Activated CD8-positive, alpha-beta memory T cell treated with anti-CD3 and anti-CD28 coated beads for 48 hours (primary cell): ENCODE results near the gene ELP2.

Experiments
- DNase-seq, 3 experiments: peaks; one replicate each; pipeline ENCODE4 v3.0.0-alpha.2; 2020; ENCODE audit warnings: low read depth in 2 of 3, low spot score in 2 of 3

The ELP2 gene

DNA sequence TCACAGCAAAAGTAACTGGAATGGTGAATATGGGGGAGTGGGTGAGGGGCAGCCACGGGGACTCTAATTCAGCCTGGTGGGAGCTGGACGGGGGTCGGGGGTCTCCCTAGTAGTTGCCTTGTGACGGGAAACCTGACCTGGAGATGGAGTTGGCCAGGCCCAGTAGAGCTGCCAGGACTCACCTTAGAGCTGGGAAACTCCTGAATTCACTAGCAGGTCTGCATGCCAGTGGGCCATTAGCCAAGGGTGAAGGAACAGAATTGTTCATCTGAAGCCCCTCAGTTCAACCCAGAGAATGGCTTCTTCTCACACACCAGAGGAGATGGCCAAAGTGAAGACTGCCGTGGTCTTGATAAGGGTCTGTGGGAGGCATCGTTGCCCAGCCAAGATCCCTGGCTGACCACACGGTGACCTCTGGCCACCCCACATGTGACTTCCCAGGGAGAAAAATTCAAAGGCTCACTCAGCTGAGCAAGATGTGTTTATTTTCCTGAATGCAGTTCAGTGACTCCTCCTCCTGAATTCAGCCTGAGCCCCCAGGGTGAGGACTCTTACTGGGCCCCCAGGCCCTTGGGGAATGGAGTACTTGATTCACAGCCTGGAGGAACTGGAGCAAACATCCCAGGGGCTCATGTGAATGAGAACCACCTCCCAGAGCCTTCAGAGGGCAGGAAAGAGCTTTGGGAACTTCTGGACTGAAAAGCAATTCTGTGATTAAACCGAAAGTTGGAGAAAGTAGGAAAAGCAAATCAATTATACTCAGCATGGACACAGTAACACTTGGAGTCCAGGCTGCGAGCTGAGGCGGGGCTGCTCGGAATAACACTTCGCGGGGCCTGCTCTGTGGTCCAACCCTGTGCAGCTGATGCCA, 82.8 kb downstream of the ELP2 start:
- DNase-seq = no peak

- DNase-seq = no peak
These were observed 85.1 kb downstream of the ELP2 start for GRCh38 chr18:36214811-36215210.

- no peak for DNase-seq
These were observed 85.9 kb downstream of the ELP2 start for GRCh38 chr18:36215577-36215976.

GRCh38 chr18:36217348-36217747, 87.6 kb downstream of the ELP2 start:
- DNase-seq = no peak

GRCh38 chr18:36229188-36229587, 99.5 kb downstream of the ELP2 start:
- DNase-seq = no peak
